NCI-H2171 (cell line): ENCODE measurements around the gene CEND1.
A peak's percentile ranks its signal among the peaks of the same experiment; 100 is the strongest.

ENCODE experiments used
- DNase-seq: peaks from one replicate; lab custom pipeline; 2025; lab: John Stamatoyannopoulos, UW

The CEND1 gene

GRCh38 chr11:827146-827896 lies 37.4 kb upstream of the CEND1 start:
- no peak for DNase-seq

DNA sequence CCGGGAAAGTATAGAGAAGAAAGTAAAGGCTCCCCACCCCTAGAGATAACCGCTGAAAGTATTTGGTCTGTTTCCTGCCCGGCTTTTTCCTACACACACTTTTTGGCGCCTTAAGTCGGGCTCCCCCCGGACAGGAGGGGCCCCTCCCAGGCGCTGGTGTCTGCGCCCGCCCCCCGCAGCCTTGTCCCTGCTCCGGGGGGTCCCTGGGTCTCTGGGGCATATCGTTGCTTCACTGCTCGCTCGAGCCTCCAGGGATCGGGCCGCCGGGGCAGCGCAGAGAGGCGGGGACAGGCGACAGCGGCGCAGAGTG lies 36.9 kb upstream of the CEND1 start:
- DNase-seq = no peak

DNA sequence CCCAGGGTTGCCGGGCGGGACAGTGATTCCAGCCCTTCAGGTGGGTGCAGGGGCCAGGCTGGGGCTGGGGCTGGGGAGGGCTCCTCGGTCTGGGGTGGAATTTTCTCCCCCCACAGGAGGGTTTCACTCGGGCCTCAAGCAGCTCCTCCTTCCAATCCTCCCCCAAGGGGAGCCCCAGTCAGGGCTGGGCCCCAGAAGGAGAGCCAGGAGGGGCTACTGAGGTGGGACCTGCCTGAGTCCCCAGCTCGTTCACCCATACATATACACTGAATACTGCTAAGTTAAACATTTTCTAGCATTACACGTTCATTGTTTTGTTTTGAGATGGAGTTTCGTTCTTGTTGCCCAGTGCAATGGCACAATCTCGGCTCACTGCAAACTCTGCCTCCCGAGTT lies 36.3 kb upstream of the CEND1 start:
- DNase-seq = no peak

- DNase-seq = no peak
Observed at GRCh38 chr11:825366-826226, 35.7 kb upstream of the CEND1 start.

GRCh38 chr11:824942-825341 lies 35.1 kb upstream of the CEND1 start:
- no peak for DNase-seq

- DNase-seq = no peak
Observed at GRCh38 chr11:824292-824880, 34.5 kb upstream of the CEND1 start.

DNA sequence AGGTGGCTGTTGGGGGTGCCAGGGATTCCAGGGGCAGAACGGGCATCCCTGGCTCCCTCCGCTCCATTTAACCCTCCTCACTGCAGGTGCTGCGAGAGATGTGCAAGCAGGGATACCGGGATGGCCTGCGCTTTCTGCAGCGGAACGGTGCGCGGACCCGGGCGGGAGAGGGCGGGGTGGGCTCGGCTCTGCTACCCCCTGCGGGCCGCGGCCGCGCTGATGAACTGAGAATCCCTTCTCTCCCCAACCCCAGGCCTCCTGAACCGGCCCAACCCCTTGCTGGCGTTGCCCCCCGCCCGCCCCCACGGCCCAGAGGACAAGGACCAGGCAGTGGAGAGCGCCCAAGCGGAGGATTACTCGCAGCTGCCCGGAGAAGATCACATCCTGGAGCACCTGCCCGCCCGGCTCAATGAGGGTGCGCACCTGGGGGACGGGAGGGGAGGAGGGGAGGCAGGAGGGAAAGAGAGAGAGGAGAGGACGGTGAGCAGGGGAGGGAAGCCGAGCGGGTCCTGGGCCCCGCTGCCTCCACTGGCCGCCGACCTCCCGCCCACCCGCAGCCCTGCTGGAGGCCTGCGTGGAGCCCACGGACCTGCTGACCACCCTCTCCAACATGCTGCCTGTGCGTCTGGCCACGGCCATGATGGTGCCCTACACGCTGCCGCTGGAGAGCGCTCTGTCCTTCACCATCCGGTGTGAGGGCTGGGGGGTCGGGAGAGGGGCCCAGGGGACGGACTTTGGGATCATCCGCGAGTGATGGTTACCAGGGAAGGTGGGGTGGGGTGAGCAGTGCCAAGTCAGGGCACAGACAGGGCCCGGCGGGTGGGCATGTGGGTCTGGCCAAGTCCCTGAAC lies 33.8 kb upstream of the CEND1 start:
- no peak for DNase-seq

- DNase-seq = no peak
Observed at GRCh38 chr11:821512-822371, 31.9 kb upstream of the CEND1 start.

- no peak for DNase-seq
Observed at GRCh38 chr11:820655-821511, 31.0 kb upstream of the CEND1 start.

GRCh38 chr11:819943-820649 lies 30.2 kb upstream of the CEND1 start:
- peak; percentile 57 for DNase-seq

GRCh38 chr11:819129-819931 lies 29.4 kb upstream of the CEND1 start:
- peak; percentile 77 for DNase-seq

DNA sequence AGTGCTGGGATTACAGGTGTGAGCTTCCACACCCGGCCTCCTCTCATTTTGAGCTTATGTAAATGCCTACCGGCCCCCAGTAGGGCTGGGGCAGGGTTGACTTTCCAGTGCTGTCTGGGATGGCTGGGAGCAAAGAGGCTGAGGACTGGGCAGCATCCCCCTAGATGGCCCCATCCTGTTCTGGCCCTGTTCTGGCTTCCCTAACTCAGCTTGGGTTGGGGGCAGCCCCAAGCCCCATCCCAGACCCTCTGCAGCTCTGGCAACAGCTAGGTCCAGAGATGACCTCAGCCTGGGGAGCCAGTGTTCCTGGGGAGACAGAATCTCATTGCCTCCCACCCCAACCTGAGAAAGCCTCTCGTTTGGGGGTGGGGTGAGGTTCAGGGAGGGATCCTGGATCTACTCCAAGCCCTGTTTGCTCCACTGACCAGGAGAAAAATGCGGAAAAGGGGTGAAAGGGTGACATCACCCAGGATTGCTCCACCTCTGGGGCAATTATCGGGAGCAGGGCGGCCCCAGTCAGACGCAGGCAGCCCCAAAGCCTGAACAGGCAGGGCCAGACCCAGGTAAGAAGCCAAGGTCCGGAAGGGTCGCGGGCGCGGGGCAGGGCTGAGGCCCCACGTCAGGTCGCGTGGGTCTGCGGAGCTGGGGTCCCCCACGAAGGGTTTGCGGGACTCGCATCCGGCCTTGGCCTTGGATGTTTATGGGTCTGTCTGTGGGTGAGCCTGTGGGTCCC lies 28.7 kb upstream of the CEND1 start, which contains the start of gene PNPLA2:
PNPLA2 (plus strand) TSS at position 519 of the 733 bp plus-strand sequence. CDS start 805 bp downstream, outside the sequence.
- DNase-seq = no peak

DNA sequence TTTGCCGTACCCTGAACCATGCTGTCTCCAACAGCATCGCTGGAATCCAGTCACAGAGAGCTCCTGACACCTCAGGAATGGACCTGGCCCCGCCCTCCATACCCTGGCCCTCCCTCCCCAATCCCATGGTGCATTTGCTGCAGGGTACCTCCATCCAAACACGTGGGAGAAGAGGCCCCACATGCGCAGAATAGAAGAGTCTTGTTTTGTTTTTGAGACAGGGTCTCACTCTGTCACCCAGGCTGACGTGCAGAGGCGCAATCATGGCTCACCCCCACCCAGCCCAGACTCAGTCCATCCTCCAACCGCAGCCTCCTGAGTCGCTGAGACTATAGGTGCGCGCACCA lies 26.5 kb upstream of the CEND1 start:
- DNase-seq = no peak

DNA sequence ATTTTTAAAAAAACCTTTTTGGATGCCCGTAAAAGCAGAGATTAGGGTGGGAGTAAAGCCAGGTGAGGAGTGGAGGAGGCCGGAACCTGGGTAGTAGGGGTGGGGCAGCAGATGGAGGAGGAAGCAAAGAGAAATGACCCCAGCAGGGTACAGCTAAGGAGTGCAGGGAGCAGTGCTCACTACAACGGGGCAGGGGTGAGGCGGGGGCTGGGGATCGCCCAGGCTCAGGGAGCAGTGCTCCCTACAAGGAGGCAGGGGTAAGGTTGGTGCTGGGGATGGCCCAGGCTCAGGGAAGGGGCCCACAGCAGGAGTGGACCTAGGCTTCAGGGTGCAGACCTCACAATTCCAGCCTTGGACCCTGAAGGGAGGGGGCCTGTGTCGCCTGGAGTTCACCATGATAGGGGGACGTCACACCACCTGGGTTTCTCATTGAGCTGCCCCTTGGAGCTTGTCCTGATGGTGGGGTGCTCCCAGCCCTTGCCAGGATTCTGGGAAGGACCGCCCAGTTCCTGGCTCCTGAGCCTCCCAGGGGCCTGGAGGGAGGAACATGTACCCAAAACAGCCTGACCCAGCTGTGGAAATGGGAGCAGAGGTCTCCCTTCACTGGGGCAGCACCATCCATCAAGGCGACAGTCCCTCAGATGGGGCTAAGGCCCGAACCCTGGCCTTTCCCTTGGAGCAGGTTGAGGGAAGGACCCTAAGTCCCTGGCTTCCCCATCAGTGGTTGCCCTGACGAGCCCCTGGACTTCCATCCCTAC lies 26.0 kb upstream of the CEND1 start:
- DNase-seq = no peak

DNA sequence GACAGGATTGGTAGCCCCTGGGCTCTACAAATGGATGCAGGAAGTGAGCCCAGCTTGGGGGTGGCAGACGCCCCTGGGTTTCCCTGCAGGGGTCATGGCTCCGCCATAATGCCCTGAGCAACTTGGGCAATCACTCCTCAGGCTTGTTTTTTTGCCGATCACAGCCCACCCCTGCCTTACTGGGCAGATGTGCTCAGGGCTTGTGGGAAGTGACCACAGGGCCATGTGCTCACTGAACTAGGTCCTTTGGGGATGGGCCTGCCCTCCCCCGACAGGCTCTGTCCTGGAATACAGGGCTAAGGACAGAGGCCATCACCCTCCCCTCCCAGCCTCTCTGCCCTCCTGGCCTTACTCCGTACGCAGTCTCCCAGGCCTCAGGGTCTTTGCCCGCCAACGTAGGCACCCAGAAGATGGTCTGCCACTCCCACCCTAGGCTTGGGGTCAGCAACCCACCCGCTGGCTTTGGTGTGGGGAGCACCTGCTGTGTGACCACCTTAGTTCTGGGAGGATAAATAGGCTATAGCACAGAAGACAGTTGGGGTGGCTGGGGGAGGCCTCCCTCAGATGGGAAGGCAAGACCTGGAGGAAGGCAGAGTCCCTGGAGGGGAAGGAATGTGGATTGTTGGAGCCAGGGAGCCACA lies 23.7 kb upstream of the CEND1 start:
- no peak for DNase-seq

DNA sequence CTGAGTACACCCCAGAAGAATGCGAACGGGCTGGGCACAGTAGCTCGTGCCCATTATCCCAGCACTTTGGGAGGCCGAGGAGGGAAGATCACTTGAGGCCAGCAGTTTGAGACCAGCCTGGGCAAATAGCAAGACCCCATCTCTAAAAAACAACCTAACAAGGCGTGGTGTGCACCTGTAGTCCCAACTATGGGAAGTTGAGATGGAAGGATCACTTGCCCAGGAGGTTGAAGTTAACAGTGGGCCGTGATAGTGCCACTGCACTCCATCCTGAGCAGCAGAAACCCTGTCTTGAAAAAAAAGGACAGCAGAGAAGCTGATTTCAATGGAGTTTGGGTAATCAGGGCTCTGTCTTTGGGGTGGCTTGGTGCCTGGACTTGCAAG lies 23.2 kb upstream of the CEND1 start:
- no peak for DNase-seq

DNA sequence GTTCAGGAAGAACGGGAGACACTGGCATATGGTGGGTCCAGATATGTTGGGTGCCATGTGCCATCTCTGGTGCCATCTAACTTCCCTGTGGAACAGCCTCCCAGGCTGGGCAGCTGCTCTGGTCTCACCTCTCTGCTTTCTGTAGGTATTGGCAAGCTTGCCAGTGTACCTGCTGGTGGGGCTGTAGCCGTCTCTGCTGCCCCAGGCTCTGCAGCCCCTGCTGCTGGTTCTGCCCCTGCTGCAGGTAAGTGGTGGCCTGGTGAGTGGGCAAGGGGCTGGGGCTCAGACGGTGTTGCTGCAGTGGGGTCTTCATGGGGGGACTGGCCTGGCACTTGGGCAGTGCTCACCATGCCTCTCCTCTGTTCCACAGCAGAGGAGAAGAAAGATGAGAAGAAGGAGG lies 22.5 kb upstream of the CEND1 start:
- DNase-seq = no peak
